Activated CD4-positive, alpha-beta T cell treated with anti-CD3 and anti-CD28 coated beads for 4 hours (primary cell): ENCODE data around the gene GALNT10.

Experiments used
- DNase-seq, 2 donors: peaks; one replicate each; pipeline ENCODE4 v3.0.0-alpha.2; 2020

GALNT10 gene

DNA sequence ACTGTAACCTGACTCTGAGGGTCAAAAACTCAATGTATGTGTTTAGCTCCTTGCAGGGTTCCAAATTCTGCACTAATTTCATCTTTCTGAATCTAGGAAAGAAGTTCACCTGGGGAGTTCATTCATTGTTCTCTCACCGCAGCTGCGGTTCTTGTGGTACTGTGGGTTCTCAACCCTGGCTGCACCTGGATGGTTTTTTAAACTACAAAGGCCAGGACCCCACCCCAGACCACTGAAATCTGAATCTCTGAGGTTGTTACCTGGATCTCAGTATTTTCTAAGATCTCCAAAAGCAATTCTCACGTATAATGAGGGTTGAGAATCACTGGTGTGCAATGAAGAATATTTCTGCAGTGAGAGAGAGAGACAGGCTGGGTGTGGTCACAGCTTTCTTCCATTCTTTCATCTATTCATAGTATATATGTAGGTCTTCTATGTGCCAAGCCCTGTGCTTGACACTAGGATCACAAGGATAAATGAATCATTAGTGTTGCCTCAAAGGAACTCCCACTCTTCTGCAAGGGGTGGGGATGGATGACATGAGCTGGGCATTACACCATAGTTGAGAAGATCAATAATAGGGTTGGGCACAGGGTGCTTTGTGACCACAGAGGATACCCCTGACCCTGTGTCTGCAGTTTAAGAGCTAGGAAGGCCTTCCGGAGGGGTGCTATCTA is 109.8 kb downstream of the GALNT10 start:
- DNase-seq: no peak

DNA sequence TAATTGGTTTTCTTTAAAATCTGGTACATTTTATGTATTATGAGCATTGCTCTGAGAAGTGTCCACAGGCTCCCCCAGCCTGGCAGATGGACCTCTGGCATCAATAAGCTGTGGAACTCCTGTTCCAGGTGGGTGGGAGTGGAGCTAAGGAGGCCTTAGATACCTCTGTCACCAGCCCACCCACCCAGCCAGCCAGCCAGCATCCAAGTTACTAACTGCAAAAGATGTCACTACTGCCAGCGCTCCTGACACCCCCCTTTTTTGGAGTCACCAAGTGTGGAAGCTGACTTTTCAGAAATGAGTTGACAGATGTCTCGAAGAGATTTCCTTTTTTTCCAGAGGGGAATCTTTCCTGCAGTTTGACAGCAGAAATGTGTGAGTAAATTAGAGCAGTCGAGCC is 111.2 kb downstream of the GALNT10 start:
- DNase-seq: no peak

DNA sequence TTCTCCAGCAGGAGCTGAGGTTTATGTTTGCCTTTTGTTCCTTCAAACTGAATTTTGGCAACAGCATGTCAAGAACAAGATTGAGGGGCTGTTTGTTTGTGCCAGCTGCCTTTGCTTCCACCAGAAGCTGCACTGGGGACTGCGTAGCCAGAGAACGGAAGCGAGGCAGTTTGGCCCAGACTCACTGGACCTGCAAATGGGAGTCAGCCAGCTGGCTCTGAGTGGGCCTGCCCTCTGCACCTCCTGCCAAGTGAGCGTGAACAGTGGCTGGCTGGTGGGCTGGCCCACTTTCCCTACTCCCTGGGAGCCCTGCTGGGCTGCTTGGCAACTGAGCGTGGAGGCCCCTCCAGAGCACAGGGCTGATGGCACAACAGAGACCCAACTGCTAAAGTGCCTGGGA is 111.6 kb downstream of the GALNT10 start:
- DNase-seq: no peak

DNA sequence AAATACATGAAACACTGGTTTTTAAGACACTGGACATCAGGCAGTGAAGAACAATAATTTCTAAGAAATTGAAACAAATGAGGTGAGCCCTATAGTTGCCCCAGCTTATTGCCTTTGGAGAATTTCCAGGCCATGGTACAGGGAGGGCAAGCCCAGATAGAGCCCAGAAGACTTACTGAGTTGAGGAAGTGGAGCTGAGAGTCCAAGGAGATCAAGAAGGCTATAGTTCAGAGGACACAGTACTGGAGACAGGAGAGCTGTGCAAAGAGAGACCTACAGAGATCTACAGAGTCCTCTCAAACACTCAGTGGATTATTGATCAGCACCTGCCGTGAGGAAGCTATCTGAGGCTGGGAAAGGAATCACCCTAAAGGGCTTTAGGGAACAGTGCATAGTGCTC is 112.6 kb downstream of the GALNT10 start:
- DNase-seq: no peak

DNA sequence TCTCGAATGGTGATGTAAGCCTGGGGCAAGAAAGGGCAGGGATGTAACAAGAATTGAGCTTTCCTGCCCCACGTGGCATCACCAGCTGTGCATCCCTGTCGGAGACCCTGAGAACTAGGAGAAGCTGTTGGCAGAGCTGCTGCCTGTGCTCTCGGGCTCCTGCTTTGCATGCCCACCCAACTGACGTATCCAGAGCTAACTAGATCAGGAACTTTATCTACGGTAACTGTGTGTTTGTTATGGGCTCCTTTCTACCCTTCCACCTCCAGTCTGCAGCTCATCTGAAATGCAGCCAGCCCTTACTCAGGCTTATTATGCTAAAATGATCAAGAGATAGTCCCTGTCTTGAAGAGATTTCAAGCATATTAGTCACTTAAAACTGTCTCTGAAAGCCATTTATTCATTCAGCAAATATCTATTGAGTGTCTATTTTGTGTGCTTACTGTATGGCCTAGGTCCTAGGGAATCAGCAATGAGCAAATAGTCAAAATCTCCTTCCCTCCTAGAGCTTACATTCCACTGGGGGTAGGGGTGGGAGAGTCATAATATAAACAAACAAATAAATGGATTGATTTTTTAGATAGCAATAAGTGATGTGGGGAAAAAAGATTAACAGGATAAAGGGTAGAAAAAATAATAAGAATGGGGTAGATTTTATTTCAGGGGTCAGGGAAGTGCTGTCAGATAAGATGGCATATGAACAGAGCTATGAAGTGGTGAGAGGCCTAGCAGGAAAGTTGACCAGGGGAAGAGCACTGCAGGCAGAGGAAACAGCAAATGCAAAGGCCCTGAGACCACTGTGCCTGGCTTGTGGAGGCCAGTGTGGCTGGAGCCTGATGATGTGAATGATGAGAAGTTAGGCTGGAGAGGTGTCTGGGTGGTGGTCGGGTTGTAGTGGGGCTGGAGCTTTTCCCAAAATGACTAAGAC is 118.2 kb downstream of the GALNT10 start:
- no peak for DNase-seq

DNA sequence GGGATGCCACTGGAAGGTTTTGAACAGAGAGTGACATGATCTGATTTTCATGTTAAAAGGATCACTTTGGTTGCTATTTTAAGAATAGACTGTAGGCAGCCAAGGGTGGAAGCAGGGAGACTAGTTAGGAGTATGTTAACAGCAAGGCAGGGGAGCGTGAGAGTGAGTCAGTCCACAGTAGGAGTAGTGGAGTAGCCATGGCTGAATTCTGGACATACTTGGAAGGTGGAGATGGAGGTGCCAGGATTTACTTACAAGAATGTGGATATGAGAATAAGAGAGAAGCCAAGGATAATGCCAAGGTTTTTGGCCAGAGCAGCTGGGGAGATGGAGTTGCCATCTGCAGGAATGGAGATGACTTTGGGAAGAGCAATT is 118.8 kb downstream of the GALNT10 start:
- no peak for DNase-seq

DNA sequence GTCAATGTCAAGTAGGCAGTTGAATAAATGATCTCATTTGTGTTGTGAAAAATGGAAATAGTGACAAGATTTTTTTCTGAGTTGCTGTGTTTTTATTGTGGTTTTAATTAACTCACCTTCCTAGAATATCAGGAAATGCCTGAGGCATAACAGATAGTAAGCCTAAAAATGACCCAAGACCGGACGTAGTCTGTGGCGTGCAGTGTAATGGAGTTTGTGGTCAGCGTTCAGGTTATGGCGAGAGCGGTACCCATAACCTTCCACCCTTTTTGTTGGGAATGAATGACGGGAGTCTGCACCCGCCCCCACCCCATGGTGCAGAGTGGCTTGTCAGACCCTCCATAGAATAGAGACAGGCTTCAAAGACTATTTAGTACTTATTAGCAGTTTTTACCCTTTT is 119.3 kb downstream of the GALNT10 start:
- no peak for DNase-seq

DNA sequence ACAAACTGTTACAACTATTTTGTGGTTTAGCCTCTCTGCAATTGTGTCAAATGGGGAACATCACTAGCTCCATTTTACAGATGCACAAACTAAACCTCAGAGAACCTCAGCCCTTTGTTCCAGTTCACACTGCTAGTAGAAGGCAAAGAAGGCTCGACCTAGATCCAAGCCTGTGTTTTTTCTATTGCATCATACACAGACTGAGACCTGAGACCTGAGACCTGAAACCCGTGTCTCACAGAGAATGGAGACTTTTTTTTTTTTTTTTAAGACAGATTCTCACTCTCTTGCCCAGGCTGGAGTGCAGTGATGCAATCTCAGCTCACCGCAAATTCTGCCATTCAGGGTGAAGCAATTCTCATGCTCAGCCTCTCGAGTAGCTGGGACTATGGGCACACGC is 120.8 kb downstream of the GALNT10 start:
- no peak for DNase-seq

DNA sequence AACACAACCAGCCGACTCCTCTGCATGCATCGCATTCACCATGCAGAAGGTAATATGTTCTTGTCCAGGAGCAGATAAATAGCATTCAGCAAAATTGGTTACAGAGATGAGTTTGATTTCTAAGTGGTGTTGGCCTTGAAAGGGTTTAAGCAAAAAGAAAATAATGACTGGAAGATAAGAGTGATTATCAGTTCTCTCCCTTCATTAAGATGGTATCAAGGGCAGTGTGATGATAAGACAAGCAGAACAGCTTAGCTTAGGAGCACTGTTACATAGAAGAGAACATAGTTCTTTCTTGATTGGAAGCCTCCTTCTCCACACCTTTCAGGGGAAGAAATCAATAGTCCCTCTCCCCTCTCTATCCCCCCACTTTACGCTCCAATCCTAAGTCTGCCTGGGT is 121.5 kb downstream of the GALNT10 start:
- no peak for DNase-seq

DNA sequence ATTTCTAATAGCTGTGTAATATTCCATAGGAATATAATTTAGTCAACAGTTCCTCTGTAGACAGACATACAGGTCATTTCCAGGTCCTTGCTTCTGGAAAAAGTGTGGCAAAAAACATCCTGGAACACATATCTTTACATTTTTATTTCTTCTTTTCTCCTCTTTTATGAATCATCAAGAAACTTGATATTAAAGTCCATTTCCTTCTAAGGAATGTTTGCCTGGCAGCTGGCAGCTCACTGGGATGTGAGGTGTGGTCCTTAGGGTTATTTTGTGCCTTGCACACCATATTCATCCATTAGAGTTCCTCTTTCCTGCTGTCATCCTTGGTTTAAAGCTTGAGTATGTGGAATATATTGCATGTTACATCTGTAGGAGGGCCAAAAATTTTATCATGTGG is 122.0 kb downstream of the GALNT10 start:
- no peak for DNase-seq

DNA sequence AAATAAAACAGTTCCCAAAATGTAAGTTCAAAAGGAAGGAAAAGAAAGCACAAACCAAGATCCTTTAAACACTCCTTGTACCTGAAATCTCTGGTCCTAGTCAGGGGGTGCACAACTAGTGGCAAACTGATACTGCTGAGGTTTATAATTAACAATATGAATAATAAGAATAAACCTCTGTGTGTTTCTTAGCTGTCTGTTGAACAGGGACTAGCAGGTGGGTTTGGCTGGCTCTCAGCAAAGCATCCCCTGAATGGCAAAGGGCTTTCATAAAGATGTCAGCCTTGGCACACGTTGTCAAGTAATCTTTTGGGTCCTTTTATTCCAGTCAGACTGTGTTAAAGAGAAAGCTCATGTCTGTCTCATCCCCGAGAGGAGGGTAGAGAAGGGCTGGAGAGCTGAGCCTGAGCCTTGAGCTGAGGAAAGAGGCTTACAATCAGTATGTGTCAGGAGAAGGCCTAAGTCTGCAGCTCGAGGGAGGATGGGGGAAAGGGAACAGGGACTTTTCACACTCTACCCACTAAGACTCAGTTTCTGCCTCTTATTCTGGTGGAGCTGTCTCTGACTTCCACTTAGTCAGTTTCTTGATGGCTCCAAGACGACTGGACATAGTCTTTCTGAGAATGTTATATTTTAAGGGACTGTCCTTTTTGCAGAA is 123.0 kb downstream of the GALNT10 start:
- DNase-seq: no peak

DNA sequence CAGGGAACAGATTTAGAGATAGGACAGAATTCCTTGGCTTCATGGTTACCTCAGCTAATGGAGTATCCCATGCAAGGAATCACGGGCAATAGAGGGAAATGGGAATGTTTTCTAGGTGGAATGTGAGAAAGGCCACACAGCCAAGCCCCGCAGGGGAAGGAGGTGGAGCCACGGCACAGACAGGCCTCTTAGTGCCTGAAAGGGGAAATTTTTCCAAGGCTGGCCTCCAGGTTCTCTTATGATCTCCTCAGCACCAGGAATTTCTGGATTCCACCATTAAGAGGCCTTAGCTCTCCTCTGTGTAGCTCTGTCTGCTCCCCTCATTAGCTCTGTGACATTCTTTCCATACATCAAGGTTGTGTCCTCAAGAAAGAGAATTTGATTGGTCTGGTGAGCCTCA is 124.7 kb downstream of the GALNT10 start:
- no peak for DNase-seq

DNA sequence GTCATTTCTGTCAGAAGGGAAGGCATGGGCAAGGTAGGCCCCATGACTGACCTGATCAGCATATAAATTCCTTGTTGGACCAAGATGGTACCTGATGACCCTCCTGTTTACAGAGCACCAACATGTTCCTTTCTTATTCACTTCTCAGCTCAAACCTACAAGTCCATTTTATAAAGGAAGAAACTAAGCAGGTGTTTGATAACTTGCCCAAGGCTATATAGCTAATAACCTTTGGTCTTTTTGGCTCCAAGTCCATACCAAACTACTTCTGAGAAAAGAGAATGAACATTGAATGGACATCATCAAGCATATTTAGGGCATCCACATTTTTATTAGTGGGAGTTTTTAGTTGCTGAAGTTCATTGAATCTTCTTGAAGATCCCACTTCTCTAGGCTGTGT is 125.2 kb downstream of the GALNT10 start:
- DNase-seq: no peak

DNA sequence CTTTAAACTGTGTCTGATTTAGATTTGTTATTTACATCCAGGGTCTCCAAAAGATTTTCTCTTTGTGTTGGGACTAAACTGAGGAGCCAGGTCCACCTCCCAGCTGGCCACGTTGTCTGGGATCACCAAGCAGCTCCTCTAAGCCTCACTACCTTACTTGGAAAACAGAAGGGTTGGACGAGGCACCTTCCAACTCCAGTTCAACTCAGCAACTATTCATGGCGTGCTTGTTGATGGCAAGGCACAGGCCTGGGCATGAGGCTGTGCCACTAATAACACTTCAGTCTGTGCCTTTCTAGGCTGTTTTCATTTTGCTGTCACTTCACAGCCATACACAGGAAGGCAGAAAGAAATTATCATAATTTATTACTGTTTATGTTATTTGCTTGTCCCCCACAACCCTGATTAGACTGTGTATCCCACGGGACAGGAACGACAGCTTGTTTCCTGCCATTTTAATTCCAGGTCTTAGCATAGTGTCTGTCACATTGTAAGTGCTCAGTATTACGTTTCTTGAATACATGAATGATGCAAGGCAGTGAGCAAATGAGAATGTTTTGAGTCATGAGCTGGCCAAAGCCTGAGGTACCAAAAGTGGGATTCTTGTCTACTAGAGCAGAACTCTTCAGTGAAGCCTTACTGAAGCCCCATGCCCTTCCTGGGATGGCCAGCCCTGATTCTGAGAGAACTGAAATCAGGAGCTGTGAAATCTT is 125.8 kb downstream of the GALNT10 start:
- no peak for DNase-seq

DNA sequence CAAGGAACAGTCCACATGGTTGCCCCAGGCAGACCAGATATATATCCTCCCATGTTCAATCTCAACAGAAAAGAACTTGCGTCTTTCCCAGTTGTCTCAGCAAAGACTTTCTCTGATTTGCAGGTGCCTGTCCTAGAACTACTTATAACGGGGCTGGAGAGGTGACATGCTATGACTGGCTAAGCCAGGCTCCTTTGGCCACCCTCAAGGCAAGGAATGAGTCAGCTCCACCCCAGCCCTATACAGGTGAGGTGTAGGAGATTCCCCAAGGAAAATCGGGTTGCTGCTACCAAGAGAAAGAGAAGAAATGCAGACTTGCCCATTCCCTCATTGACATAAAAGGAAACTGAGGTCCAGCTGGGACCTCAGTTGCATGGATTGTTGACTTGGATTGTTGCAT is 127.4 kb downstream of the GALNT10 start:
- no peak for DNase-seq

DNA sequence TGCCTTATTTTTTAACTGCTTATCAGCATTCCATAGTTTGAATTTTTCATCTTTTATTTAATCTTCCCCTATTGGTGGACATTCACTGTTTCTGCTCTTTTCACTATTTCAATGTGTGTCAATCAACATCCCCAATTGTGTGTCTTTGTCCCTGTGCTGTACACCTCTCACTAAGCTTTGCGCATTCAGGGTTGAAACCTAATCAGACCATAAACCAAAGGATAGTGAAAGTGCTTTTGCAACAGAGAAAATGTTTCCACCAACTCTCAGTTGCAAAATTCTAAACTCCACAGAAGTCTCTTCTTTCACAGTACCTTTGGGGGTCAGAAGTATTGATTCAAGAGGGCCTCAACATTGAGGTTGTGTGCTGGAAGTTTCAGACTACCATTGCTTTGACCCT is 128.2 kb downstream of the GALNT10 start:
- no peak for DNase-seq

DNA sequence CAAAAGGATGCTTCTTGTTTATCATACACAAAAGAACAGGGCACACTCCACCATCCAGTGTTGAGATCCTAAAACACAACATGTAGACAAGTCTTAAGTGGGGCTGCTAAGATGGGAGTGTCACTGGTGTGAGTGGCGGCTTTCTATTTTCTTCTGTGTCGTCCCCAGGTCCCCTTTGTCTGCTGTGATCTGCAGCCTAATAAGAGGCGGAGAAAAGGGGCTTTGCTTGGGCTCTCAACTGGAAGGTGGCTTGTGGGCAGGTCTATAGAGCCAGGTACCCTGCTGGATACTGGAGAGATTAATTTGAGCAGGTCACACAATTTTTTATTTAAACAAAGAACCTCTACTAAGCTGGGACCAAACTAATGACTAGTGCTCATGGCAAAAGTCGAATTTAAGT is 129.2 kb downstream of the GALNT10 start:
- no peak for DNase-seq

DNA sequence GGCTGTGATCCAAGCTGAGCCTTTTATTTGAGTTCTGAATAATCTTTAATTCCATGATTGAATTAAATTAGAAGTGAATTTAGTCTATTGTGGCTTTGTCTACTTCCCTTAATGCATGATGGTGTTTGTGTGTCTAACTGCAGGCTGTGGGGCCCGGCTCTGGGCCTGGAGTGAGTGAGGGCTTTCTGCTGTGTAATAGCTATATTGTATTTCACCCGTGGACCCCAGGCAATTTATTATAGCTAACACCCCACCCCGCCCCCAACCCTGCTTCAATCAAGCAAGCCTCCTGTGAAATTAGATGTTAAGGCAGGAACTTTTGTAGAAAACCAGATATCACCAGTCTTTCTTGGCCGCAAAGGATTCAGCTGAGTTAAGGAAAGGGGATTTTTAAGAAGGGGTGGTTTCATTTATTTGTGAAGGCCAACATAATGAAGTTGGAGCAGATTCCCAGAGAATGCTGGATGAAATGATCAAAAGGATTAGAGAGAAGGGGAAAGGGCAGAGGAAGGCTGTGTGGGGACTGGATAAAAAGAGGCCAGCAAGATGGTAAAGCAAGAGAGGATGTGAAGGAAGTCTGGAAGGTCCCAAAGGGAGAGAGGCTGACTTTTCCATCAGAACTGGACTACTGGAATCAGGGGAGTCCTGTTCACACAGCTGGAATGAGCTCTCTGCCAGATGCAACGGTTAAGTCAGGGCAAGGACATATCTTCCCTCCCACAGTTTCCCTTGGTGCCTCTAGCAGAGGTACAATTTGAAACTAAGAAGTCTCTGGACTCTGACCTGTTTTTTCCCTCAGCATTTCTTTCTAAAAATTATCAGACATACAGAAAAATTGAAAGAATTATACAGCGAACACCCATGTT is 129.9 kb downstream of the GALNT10 start:
- DNase-seq: no peak

DNA sequence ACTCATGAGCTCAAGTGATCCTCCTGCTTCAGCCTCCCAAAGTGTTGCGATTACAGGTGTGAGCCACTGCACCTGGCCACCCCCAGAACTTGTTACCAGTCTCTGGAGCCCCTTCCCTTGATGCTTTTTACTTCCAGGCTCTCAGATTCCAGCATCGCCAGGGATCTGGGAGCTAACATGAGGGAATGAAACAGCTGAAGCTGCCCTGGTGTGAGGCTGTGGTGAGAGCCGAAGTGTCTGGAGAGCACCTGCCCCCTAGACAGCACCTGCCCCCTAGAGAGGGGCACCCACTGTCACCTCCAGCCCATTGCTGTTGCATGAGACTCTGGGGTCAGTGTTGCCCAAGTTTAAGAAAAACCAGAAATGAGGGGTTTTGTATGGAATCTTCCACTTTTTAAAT is 131.0 kb downstream of the GALNT10 start:
- DNase-seq: no peak

DNA sequence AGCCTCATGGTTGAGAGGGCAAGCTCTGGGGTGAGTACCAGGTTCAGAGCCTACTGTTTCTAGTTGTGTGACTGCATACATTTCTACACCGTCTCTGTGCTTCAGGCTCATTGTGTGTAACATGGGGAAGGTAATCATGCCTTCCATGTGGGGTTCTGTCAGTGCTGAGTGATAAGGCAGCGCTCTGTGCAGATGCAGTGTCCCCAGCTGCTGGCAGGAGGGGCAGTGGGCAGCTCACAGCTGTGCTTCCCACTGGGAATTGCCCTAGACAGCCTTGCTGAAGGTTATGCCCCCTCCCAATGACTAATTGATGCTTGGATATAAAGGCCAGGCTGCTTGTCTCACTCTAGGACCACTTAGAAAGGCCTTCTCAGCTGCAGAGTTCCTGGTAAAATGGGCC is 133.5 kb downstream of the GALNT10 start:
- no peak for DNase-seq

DNA sequence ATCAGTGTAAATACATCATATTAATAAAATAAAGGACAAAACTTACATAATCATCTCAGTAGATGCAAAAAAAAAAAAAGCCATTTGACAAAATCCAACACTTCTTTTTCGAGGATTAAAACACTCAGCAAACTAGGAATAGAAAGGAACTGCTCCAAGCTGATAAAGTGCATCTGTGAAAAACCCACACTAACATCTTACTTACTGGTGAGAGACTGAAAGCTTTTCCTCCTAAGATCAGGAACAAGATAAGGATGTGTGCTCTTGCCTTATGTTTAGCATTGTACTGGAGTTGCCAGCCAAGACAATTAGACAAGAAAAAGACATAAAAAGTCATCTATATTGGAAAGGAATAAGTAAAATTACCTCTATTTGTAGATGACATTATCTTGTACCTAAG is 135.0 kb downstream of the GALNT10 start:
- DNase-seq: no peak

DNA sequence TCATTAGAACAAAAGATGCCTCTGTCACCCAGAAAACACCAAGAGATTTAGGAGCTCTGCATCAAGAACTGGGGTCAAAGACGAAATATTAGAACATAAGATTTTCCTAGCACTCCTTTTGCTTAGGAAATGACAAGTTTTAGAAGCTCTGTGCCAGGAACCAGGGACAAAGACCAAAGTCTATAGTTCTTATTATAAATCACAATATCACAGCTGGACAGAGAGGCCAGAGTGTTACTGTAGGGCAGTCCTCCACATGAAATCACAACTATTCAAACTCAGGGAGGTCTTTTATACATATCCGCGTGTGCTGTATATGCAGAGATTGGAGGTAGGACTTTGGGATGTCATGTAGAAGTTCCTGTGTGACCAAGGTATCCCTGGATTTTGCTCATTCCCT is 138.5 kb downstream of the GALNT10 start:
- DNase-seq: no peak
